HG02973 (cell line): ENCODE data around the gene LDHA.
"Not testable (repeated sequence)": the region's sequence is repeated elsewhere in the genome, so short reads cannot be mapped to it uniquely, and the experiment has no call there.

Source experiments
- ATAC-seq: cut with Tn5 transposase; IDR thresholded peaks from one replicate; pipeline ENCODE4 v1.9.1; 2021; ENCODE audit warnings: moderate library complexity; ENCODE audit not compliant: unreplicated experiment

LDHA gene

GRCh38 chr11:18393581-18394274 is 635 bp upstream of the LDHA start:
- no peak for ATAC-seq

DNA sequence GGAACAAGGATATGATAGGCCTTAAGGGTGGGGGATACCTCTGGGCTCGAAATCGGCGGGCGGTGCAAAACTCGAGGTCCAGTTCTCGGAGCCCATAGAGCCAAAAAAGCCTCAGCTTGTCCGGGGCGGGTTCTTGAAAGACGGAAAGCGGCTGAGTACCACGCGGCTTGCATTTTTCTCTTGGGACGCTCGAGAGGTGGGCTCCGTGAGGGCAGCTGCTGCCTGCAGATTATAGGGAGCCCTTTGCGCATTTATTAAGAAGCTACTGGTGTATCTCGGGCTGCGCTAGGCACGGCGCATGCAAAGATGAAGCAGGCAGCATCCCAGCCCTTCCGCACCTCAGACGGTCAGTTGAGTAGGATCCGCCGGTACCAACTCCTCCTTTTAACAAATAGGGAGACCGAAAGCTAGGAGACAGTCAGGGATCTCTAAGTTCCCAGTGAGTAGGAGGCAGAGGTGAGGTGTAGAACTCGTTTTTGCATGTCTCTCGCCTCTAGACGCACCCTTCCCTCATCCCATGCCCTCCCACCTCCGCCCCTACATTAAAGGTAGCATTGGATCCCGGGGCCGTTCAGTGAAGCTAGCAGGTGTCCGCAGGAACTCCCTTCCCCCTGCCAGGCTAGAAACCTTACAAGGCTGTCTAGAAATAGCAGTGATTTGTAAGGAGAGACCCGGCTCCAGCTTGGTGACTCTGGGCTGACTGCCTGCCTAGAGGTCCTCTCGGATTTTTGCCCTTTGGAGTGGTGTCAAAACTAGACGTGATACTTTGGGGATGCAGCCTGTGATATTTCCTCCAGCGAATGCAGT is 768 bp downstream of the LDHA start:
- no peak for ATAC-seq

GRCh38 chr11:18395735-18396504 is 1.6 kb downstream of the LDHA start:
- peak; percentile 69 for ATAC-seq

DNA sequence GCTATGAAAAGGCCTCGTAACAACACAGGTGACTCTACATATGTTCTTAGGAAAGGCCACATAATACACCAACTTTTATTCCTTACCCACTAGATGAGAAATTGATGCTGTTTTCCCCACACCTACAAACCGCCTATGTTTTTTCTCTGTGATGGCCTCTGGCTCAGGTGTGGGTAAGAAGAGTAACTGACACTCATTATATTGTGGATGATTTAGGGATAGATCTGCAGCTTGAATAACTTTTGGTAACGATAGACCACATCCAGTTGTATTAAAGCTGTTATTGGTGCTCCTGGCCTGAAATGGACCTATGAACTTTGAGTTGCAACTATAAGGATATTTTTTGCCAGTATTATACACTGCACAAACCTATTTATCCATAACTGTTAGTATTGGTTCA is 3.6 kb downstream of the LDHA start:
- ATAC-seq: no peak

- ATAC-seq: not testable (repeated sequence)
Observed at GRCh38 chr11:18401077-18401476, 6.7 kb downstream of the LDHA start.

DNA sequence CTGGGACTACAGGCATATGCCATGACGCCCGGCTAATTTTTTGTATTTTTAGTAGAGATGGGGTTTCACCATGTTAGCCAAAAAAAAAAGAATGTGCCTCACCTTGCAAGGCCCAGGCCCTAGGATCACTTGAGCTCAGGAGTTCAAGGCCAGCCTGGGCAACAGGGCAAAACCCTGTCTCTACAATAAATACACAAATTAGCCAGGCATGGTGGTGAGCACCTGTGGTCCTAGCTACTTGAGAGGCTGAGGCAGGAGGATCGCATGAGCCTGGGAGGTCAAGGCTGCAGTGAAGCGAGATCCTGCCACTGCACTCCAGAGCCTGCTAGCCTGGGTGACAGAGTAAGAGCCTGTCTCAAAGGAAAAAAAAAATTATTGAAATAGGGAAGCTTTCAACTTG is 9.7 kb downstream of the LDHA start:
- ATAC-seq: no peak

DNA sequence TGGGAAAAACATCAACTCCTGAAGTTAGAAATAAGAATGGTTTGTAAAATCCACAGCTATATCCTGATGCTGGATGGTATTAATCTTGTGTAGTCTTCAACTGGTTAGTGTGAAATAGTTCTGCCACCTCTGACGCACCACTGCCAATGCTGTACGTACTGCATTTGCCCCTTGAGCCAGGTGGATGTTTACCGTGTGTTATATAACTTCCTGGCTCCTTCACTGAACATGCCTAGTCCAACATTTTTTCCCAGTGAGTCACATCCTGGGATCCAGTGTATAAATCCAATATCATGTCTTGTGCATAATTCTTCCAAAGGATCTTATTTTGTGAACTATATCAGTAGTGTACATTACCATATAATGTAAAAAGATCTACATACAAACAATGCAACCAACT is 13.0 kb downstream of the LDHA start:
- not testable (repeated sequence) for ATAC-seq

GRCh38 chr11:18408558-18409291 is 14.4 kb downstream of the LDHA start:
- ATAC-seq: no peak

DNA sequence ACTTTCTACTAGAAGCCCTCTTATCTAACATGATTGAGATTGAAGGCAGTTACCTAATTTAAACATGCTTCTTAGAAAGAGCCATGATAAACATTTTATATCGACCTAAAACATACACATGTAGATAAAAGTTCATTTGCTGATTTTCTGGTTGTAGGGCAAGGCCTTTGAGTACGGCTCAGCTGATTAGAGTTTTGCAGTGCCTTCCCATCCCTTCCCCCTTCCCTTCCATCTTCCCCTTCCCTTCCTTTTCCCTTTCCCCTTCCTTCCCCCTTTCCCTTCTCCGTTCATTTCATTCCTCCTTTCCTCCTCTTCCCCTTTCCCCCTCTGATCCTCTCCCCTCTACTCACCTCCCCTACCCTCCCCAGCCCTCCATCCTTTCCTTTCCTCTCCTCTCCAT is 22.1 kb downstream of the LDHA start:
- no peak for ATAC-seq

DNA sequence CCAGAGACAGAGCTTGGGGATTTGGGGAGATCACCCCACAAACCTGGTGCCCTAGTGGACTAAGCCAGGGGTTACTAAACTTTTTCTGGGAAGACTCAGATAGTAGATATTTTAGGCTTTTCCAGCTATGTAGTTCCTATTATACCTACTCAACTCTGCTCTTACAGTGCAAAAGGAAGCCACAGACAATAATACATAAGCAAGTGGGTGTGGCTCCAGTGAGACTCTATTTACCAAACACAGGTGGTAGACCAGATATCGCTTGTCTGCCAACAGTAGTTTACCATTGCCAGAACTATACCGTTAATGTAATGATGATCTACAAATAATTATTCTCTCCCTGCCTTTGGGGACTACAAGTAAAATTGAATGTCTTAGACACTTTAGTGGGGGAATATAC is 24.7 kb downstream of the LDHA start:
- no peak for ATAC-seq

- ATAC-seq: no peak
Observed at GRCh38 chr11:18420067-18420466, 25.7 kb downstream of the LDHA start.

DNA sequence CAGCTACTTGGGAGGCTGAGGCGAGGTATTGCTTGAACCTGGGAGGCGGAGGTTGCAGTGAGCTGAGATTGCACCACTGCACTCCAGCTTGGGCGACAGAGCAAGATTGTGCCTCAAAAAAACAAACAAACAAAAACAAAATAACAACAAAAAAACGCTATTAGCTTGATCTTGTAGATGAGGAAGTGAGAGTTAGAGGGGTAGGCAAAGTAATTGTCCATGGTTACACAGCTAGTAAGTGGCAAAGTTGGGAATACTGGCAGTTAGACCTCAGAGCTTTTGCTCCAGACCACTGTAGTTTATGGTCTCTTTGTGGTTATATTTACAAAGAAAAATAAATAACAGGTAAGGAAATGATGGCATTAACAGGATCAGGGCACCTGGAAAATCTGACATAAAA is 32.9 kb downstream of the LDHA start:
- ATAC-seq: no peak

GRCh38 chr11:18429332-18429731 is 35.0 kb downstream of the LDHA start:
- no peak for ATAC-seq

DNA sequence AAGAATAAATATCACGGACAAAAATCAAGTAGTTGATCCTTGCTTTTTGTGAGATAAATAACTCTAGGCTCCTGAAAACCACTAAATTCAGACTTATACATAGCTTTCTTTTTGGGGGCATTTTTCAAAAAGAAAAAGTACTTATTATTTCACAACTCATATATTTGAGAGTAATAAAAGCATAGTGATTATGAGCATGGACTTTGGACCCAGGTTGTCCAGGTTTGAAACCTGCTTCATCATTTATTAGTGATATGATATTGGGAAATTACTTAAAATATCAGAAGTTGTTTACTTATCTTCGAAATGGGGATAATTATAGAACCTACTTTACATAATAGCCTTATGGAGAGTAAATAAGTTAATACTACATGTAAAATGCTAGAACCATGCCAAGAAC is 44.3 kb downstream of the LDHA start:
- ATAC-seq: no peak

DNA sequence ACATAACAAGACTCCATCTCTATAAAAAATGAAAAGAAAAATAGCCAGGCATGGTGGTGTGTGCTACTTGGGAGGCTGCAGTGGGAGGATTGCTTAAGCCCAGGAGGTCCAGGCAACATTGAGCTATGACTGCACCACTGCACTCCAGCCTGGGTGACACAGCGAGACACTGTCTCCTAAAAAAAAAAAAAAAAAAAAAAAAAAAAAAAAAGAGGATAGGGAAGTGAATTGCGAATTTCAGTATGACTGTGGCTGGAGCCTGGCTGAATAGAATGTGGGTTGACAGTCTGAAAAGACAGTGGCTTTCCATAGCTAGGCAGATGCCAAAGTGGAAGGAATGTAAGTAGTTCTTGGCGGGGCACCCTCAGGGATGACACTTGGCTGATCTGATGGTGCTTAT is 54.9 kb downstream of the LDHA start:
- no peak for ATAC-seq

DNA sequence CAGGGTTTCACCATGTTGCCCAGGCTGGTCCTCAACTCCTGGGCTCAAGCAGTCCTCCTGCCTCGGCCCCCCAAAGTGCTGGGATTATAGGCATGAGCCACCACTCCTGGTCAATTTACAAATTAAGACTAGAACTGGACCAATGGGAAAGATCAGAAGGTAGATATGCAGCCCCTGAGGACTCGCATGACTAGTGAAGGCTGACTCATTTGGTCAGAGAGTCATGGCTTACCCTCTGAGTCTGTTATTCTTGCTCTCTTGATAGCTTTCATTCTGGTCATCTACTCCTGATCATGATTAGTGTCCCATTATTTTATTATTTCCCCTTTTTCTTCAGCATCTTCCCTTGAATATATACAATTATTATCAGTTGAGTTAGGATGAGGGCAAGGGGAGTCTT is 58.6 kb downstream of the LDHA start:
- ATAC-seq: no peak

DNA sequence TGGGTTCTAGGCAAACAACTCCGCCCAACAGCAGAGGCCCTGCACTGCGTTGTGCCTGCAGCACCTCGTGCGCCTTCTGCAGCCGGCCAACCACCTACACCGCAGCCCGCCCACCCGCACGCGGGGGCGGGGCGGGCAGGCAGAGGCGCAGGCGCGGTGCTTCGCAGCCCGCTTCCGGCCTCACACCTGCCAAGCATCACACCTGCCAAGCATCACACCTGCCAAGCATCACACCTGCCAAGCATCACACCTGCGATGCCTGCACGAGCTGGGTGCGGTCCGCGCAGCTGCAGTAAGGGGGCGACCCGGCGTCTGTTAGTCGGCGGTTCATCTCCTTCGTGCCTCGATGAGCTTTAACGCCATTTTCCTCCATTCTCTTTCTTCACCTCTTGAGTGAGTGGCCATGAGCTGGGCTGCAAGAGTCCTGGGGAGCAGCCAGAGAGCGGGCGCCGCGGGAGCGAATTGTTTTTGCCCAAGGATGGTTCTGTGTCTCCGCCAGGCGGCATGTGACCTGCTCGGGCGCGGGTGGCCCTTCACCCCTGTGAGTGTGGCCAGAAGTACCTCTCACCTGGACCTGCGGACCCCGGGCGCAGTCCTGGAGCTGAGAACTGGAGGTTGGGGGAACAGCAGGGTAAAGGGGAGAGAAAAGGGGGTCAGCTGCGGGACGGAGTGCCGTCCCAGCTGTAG is 61.5 kb downstream of the LDHA start, which contains the start of gene LDHAL6A:
Gene LDHAL6A (plus strand): TSS at position 171 of the 687 bp plus-strand sequence. CDS start 825 bp downstream, outside the sequence.
- ATAC-seq: no peak

GRCh38 chr11:18457450-18457849 is 63.1 kb downstream of the LDHA start:
- ATAC-seq: no peak
